DOHH2 (cell line): ENCODE data around the gene PLXNA2.

Source experiments
- H3F3A ChIP-seq: fragments of 200-600 bp; sonication (generic), shearing (Covaris generic); 2 replicates; pipeline ENCODE4 v1.6.0; 2016; ENCODE audit warnings: antibody characterized with exemption, mild to moderate bottlenecking; ENCODE audit not compliant: control insufficient read depth, insufficient read depth
- H3K27ac ChIP-seq: fragments of 200-600 bp; sonication (generic); 2 replicates; pipeline ENCODE4 v1.5.1; 2014; ENCODE audit warnings: low read depth, mild to moderate bottlenecking, low read length, moderate library complexity
- H3K27me3 ChIP-seq: fragments of 200-600 bp; sonication (generic); 2 replicates; pipeline ENCODE4 v1.6.1; 2014; ENCODE audit warnings: mild to moderate bottlenecking, low read length, mixed read lengths; ENCODE audit not compliant: control insufficient read depth
- H3K36me3 ChIP-seq: fragments of 200-600 bp; sonication (generic); 2 replicates; pipeline ENCODE4 v1.6.1; 2014; ENCODE audit warnings: mild to moderate bottlenecking, low read length, moderate library complexity, mixed read lengths; ENCODE audit not compliant: control insufficient read depth
- H3K4me1 ChIP-seq: fragments of 200-600 bp; sonication (generic); 2 replicates; pipeline ENCODE4 v1.6.1; 2014; ENCODE audit warnings: mild to moderate bottlenecking, low read length, mixed read lengths; ENCODE audit not compliant: control insufficient read depth
- H3K4me2 ChIP-seq: fragments of 200-600 bp; sonication (generic); 2 replicates; pipeline ENCODE4 v1.6.0; 2014; ENCODE audit warnings: mild to moderate bottlenecking, low read length, moderate library complexity
- H3K4me3 ChIP-seq: fragments of 200-600 bp; sonication (generic); 2 replicates; pipeline ENCODE4 v1.5.1; 2014; ENCODE audit warnings: mild to moderate bottlenecking, low read length, mixed read lengths
- H3K79me2 ChIP-seq: fragments of 200-600 bp; sonication (generic); 2 replicates; pipeline ENCODE4 v1.6.1; 2014; ENCODE audit warnings: mild to moderate bottlenecking, low read length, mixed read lengths; ENCODE audit not compliant: control insufficient read depth
- H3K9me2 ChIP-seq: fragments of 200-600 bp; sonication (generic); replicated peaks from 2 replicates; pipeline ENCODE4 v1.6.1; 2014; ENCODE audit warnings: mild to moderate bottlenecking, low read length, mixed read lengths; ENCODE audit not compliant: control insufficient read depth
- H3K9me3 ChIP-seq: fragments of 200-600 bp; sonication (generic); 2 replicates; pipeline ENCODE4 v1.6.1; 2014; ENCODE audit warnings: antibody characterized with exemption, low read length, mixed read lengths; ENCODE audit not compliant: control insufficient read depth, insufficient read depth
- H4K20me1 ChIP-seq: fragments of 200-600 bp; sonication (generic); 2 replicates; pipeline ENCODE4 v1.6.0; 2014; ENCODE audit warnings: low read depth, mild to moderate bottlenecking, antibody characterized with exemption, low read length, moderate library complexity; ENCODE audit not compliant: control insufficient read depth, insufficient read depth
- CTCF ChIP-seq: fragments of 200-600 bp; sonication (generic); IDR thresholded peaks from one replicate; pipeline ENCODE4 v1.5.1; 2014; ENCODE audit warnings: antibody characterized with exemption, mild to moderate bottlenecking, low read depth, low read length; ENCODE audit not compliant: poor library complexity, severe bottlenecking
- EZH2phosphoT487 ChIP-seq: fragments of 200-600 bp; sonication (generic); IDR thresholded peaks from 2 replicates; pipeline ENCODE4 v1.6.1; 2017; ENCODE audit warnings: borderline replicate concordance, mild to moderate bottlenecking, antibody characterized with exemption, low read length, moderate library complexity, mixed read lengths

Gene PLXNA2

GRCh38 chr1:208134491-208134890 is 109.7 kb downstream of the PLXNA2 start:
- Histone ChIP-seq H3K9me2 (no peaks in the 10 kb centered on the region), H3K79me2 (no peaks in the 10 kb centered on the region), H3K4me2 (no peak overlapping the region), H3K4me1 (0 out of 2 replicates have a peak, but pooled peaks cover 3% of the 10 kb centered on the region), H3F3A (no peaks in the 10 kb centered on the region), H3K36me3 (no peaks in the 10 kb centered on the region), H3K27me3 (peaks cover 10% of the 10 kb centered on the region), H4K20me1 (no peaks in the 10 kb centered on the region), H3K9me3 (no peaks in the 10 kb centered on the region), H3K27ac (no peak overlapping the region), H3K4me3 (no peak overlapping the region)
- no peak for TF ChIP-seq EZH2phosphoT487
- no peak for TF ChIP-seq CTCF

- Histone ChIP-seq H3K4me3 (no peak overlapping the region), H3K4me2 (no peak overlapping the region), H4K20me1 (no peaks in the 10 kb centered on the region), H3K27ac (no peak overlapping the region), H3K9me3 (no peaks in the 10 kb centered on the region), H3K27me3 (peaks cover 6% of the 10 kb centered on the region), H3K36me3 (no peaks in the 10 kb centered on the region), H3K4me1 (0 out of 2 replicates have a peak, but pooled peaks cover 3% of the 10 kb centered on the region), H3F3A (no peaks in the 10 kb centered on the region), H3K79me2 (no peaks in the 10 kb centered on the region), H3K9me2 (no peaks in the 10 kb centered on the region)
- TF ChIP-seq EZH2phosphoT487 (no peak), CTCF (no peak)
Observed at GRCh38 chr1:208133355-208133754, 110.8 kb downstream of the PLXNA2 start.

DNA sequence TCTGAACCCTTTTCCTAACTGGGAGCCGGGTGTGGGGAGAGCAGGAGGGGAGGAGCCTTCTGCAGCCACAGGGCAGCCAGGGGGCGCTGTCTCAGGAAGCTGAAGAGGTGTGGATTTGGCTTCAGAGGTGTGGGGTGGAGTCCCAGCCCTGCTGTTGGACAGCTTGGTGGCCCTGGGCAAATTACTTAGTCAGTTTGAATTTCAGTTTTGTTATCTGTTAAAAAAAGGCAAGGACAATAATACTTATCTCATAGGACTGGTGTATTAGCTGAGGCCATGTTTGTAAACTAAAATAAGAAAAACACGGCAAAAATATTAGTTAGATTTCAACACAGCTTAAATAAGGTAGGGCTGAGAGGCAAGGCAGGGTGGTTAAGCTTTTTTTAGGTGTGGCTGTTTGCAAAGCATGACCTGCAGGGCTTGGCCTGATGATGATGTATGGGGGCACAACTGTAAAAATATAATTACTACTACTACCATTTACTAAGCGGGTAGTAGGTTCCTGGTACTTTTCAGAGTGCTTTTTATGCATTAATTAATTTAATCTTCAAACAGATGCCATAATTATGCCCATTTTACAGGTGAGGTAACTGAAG is 111.8 kb downstream of the PLXNA2 start:
- TF ChIP-seq EZH2phosphoT487 (no peak), CTCF (peak; percentile 89)
- no peak overlapping the region for H3K27ac ChIP-seq
- no peaks in the 10 kb centered on the region for H3K9me3 ChIP-seq
- H3K4me1 ChIP-seq: 0 out of 2 replicates have a peak, but pooled peaks cover 3% of the 10 kb centered on the region
- no peak overlapping the region for H3K4me3 ChIP-seq
- H3K4me2 ChIP-seq: peak overlapping the region; percentile 36
- H3F3A ChIP-seq: no peaks in the 10 kb centered on the region
- no peaks in the 10 kb centered on the region for H3K79me2 ChIP-seq
- no peaks in the 10 kb centered on the region for H3K9me2 ChIP-seq
- peaks cover 6% of the 10 kb centered on the region for H3K27me3 ChIP-seq
- H4K20me1 ChIP-seq: no peaks in the 10 kb centered on the region
- H3K36me3 ChIP-seq: no peaks in the 10 kb centered on the region
